Stimulated activated CD4-positive, alpha-beta T cell treated with anti-CD3 and anti-CD28 coated beads, Interleukin-4, amount 100 ng/mL, for 4 hours (primary cell): Measurements from ENCODE around the gene DUSP3.

Experiments used
- DNase-seq, 2 experiments: peaks; one replicate each; pipeline ENCODE4 v3.0.0-alpha.2; 2020

Gene DUSP3

GRCh38 chr17:43767053-43767712, 11.6 kb downstream of the DUSP3 start:
- no peak for DNase-seq

GRCh38 chr17:43766413-43767052, 12.2 kb downstream of the DUSP3 start:
- peak in 1 of 2 experiments; percentile 40 for DNase-seq

GRCh38 chr17:43760254-43760852, 18.4 kb downstream of the DUSP3 start:
- DNase-seq = peak; percentile 77 to 89

- DNase-seq = no peak
These were observed 18.9 kb downstream of the DUSP3 start for GRCh38 chr17:43759836-43760235.

GRCh38 chr17:43758497-43759174, 20.1 kb downstream of the DUSP3 start, which contains the start of gene SOST:
TSS of gene SOST (minus strand) at chr17:43758791. CDS start at chr17:43758741, 50 bp downstream.
- DNase-seq = no peak

- DNase-seq = no peak
These were observed 20.7 kb downstream of the DUSP3 start for GRCh38 chr17:43758086-43758485.

GRCh38 chr17:43757171-43757660, 21.6 kb downstream of the DUSP3 start:
- no peak for DNase-seq

GRCh38 chr17:43756201-43756600, 22.6 kb downstream of the DUSP3 start:
- no peak for DNase-seq

- DNase-seq = no peak
These were observed 23.3 kb downstream of the DUSP3 start for GRCh38 chr17:43755389-43755875.

- no peak for DNase-seq
These were observed 23.8 kb downstream of the DUSP3 start for GRCh38 chr17:43754947-43755346.

- DNase-seq = no peak
These were observed 25.2 kb downstream of the DUSP3 start for GRCh38 chr17:43753493-43754129.

- no peak for DNase-seq
These were observed 28.6 kb downstream of the DUSP3 start for GRCh38 chr17:43750153-43750552.

GRCh38 chr17:43745541-43745940, 33.2 kb downstream of the DUSP3 start:
- DNase-seq = no peak

GRCh38 chr17:43741636-43742035, 37.1 kb downstream of the DUSP3 start:
- no peak for DNase-seq

GRCh38 chr17:43740541-43740940, 38.2 kb downstream of the DUSP3 start:
- no peak for DNase-seq

GRCh38 chr17:43737722-43738121, 41.1 kb downstream of the DUSP3 start:
- DNase-seq = no peak

- DNase-seq = no peak
These were observed 42.4 kb downstream of the DUSP3 start for GRCh38 chr17:43736389-43736788.

- DNase-seq = no peak
These were observed 44.4 kb downstream of the DUSP3 start for GRCh38 chr17:43734376-43734775.

- no peak for DNase-seq
These were observed 44.8 kb downstream of the DUSP3 start for GRCh38 chr17:43733956-43734355.

GRCh38 chr17:43732958-43733357, 45.8 kb downstream of the DUSP3 start:
- no peak for DNase-seq

GRCh38 chr17:43728081-43728480, 50.7 kb downstream of the DUSP3 start:
- no peak for DNase-seq

GRCh38 chr17:43723697-43724359, 54.9 kb downstream of the DUSP3 start:
- no peak for DNase-seq
